Tibial nerve (tissue), 4 donors: ENCODE measurements around the gene CAMKMT. TPM values are rescaled to one million over a fixed set of nuclear protein-coding genes. Genes with fewer than 3 reads are reported as not detected.

ENCODE experiments used
- DNase-seq, 2 donors: peaks; one replicate each; pipeline ENCODE4 v3.0.0-alpha.2; 2019; ENCODE audit warnings: low spot score in 2 of 2
- H3K27ac ChIP-seq, 4 donors: fragments of 200-600 bp; sonication (generic) in 3 of 4; one replicate each; pipeline ENCODE4 v1.5.1; 2017 to 2019; ENCODE audit warnings: mild to moderate bottlenecking in 1 of 4
- H3K27me3 ChIP-seq, 2 donors: fragments of 200-600 bp; sonication (generic) in 1 of 2; one replicate each; pipeline versions ENCODE4 v1.5.1 to v1.6.0; 2017 to 2019
- H3K36me3 ChIP-seq, 3 donors: fragments of 200-600 bp; sonication (generic); one replicate each; pipeline ENCODE4 v1.5.1; 2018 to 2019
- H3K4me1 ChIP-seq, 4 donors: fragments of 200-600 bp; sonication (generic) in 3 of 4; one replicate each; pipeline ENCODE4 v1.5.1; 2017 to 2019
- H3K4me3 ChIP-seq, 4 donors: fragments of 200-600 bp; sonication (generic) in 3 of 4; one replicate each; pipeline ENCODE4 v1.5.1; 2017 to 2019; ENCODE audit warnings: mild to moderate bottlenecking in 1 of 4, moderate library complexity in 1 of 4
- H3K9me3 ChIP-seq, 4 donors: fragments of 200-600 bp; sonication (generic) in 3 of 4; one replicate each; pipeline ENCODE4 v1.5.1; 2017 to 2019
- EP300 ChIP-seq, 2 donors: sonication (generic); formaldehyde crosslinking; IDR thresholded peaks; one replicate each; pipeline ENCODE4 v1.6.1; 2017; ENCODE audit warnings: antibody characterized with exemption in 2 of 2, mild to moderate bottlenecking in 1 of 2
- POLR2A ChIP-seq, 2 donors: fragments of 450-650 bp; IDR thresholded peaks; one replicate each; pipeline ENCODE4 v1.6.1; 2017; ENCODE audit warnings: antibody characterized with exemption in 2 of 2, mild to moderate bottlenecking in 2 of 2, moderate library complexity in 2 of 2
- WGBS, 2 donors: methylation state at CpG; one replicate each; pipeline ENCODE4 v1.1.5; 2018; 5-methylcytosine and 5-hydroxymethylcytosine counted together
- total RNA-seq, 4 donors: library from RNA; depleted of rRNA; stranded (reverse); fragments of >200 nt; gene quantifications; one replicate each; pipeline ENCODE4 v1.1.0, GENCODE V29; 2016
- TF ChIP-seq, protein P1 (sequence below), 5 experiments: fragments of 200-600 bp in 3 of 5; fragments of 450-650 bp in 2 of 5; sonication (generic) in 3 of 5; IDR thresholded peaks; one replicate each; pipeline ENCODE4 v1.5.1; 2016 to 2019; ENCODE audit warnings: antibody characterized with exemption in 5 of 5, mild to moderate bottlenecking in 3 of 5, moderate library complexity in 2 of 5

Gene CAMKMT
- total RNA-seq, 4 donors from 2014 or later: 8.4 to 14.1 (median 9.7) TPM

DNA sequence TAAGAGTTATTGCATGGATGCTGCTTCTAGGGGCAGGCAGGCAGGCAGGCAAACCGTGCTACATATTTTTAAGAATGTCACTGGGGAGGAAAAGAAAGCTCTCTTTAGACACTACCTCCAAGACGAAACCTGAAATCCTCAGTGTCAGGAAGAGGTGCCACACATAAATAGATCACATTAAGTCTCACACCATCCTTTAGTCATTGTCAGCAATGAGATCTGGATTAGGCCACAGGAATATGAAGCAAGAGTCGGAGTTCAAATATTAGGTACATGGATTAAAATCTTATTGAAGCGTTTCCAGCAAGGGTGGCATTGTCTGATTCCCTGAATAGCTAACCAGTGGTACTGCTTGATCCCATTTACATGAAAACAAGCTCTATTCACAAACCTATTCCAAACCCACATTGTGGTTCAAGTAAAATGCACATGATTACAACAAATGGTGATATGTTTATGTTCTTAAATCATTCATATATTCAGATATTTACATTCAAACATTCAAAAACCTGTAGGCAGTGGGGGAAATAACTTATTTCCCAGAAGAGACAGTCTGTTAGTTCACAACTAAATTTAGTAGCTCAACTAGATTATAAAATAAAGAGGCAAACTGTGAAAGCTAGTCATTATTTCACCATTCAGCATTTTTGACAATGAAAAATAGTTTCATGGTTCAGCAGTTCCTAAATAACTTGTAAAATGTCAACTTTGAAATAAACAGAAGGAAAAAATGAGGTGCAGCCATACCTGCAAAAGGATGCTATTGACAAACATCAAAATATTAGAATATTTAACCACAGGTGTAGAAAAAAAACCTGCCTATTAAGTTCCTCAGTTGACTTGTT lies 384.4 kb downstream of the CAMKMT start:
- Histone ChIP-seq H3K27me3 (no peaks in the 10 kb centered on the region), H3K4me1 (peaks cover 0 to 17% (median 0%) of the 10 kb centered on the region in 4 donors), H3K9me3 (no peaks in the 10 kb centered on the region), H3K27ac (no peak overlapping the region), H3K36me3 (peaks cover 0 to 7% (median 0%) of the 10 kb centered on the region in 3 donors), H3K4me3 (no peak overlapping the region)
- no peak for DNase-seq
- TF ChIP-seq EP300 (IDR thresholded peaks at IDR 0.05) (no peak), POLR2A (IDR thresholded peaks at IDR 0.05) (no peak)
- TF ChIP-seq, protein P1, sequence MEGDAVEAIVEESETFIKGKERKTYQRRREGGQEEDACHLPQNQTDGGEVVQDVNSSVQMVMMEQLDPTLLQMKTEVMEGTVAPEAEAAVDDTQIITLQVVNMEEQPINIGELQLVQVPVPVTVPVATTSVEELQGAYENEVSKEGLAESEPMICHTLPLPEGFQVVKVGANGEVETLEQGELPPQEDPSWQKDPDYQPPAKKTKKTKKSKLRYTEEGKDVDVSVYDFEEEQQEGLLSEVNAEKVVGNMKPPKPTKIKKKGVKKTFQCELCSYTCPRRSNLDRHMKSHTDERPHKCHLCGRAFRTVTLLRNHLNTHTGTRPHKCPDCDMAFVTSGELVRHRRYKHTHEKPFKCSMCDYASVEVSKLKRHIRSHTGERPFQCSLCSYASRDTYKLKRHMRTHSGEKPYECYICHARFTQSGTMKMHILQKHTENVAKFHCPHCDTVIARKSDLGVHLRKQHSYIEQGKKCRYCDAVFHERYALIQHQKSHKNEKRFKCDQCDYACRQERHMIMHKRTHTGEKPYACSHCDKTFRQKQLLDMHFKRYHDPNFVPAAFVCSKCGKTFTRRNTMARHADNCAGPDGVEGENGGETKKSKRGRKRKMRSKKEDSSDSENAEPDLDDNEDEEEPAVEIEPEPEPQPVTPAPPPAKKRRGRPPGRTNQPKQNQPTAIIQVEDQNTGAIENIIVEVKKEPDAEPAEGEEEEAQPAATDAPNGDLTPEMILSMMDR (IDR thresholded peaks at IDR 0.05): no peak
- 46 to 54% methylated on average over 4 of the region's 4 CpGs for WGBS, 2 donors

DNA sequence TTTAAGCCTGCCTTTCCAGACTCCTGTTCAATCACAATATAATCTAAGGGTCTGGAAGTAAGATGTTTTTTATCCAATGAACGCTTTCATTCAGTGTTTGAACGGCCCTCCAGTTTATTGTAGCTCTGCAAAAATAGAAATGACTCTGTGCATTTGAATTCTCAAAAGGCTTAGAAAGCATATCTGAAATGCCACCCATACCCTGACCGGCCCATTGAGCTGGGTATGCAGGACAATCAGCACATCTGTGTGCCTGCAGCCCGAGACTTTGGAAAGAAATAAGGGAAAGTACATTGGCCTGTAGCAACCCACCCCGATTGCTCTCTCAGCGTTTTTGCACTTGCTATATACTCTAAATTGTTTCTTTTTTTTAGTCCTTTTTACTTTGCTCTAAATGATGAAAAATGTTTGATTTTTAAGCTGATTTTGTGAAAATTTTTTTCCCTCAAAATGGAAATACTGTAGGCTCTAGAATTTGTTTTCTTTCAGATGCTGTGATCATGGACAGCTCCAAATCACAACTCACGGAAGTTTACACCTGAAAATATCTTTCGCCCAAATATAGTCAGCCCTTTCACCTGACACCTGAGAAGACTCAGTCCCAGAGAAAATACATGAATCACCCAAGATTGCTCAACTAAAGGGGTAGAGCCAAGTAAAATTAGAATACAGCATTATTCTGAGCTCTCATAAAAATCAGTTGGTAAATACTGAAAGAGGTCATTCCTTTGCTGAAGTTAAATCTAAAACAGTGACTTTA lies 385.3 kb downstream of the CAMKMT start:
- no peak for DNase-seq
- H3K4me3 ChIP-seq: no peak overlapping the region
- 56 to 61% methylated on average over 8 of the region's 8 CpGs for WGBS, 2 donors
- no peaks in the 10 kb centered on the region for H3K27me3 ChIP-seq
- TF ChIP-seq EP300 (IDR thresholded peaks at IDR 0.05) (no peak), POLR2A (IDR thresholded peaks at IDR 0.05) (no peak)
- TF ChIP-seq, protein P1 (IDR thresholded peaks at IDR 0.05): no peak
- no peaks in the 10 kb centered on the region for H3K9me3 ChIP-seq
- peaks cover 0 to 7% (median 0%) of the 10 kb centered on the region in 3 donors for H3K36me3 ChIP-seq
- no peak overlapping the region for H3K27ac ChIP-seq
- H3K4me1 ChIP-seq: peaks cover 0 to 17% (median 0%) of the 10 kb centered on the region in 4 donors

GRCh38 chr2:44747794-44748193 lies 386.0 kb downstream of the CAMKMT start:
- Histone ChIP-seq H3K27me3 (no peaks in the 10 kb centered on the region), H3K27ac (no peak overlapping the region), H3K4me3 (no peak overlapping the region), H3K36me3 (peaks cover 0 to 7% (median 0%) of the 10 kb centered on the region in 3 donors), H3K4me1 (peaks cover 0 to 17% (median 0%) of the 10 kb centered on the region in 4 donors), H3K9me3 (no peaks in the 10 kb centered on the region)
- TF ChIP-seq, protein P1 (IDR thresholded peaks at IDR 0.05): no peak
- no peak for DNase-seq

- DNase-seq: no peak
- 82 to 88% methylated on average over 8 of the region's 8 CpGs for WGBS, 2 donors
- Histone ChIP-seq H3K4me3 (no peak overlapping the region), H3K27ac (no peak overlapping the region), H3K27me3 (no peaks in the 10 kb centered on the region), H3K36me3 (peaks cover 0 to 7% (median 0%) of the 10 kb centered on the region in 3 donors), H3K9me3 (no peaks in the 10 kb centered on the region), H3K4me1 (no peaks in the 10 kb centered on the region)
- TF ChIP-seq EP300 (IDR thresholded peaks at IDR 0.05) (no peak), POLR2A (IDR thresholded peaks at IDR 0.05) (no peak)
- TF ChIP-seq, protein P1 (IDR thresholded peaks at IDR 0.05): no peak
These were observed 390.2 kb downstream of the CAMKMT start for GRCh38 chr2:44751754-44752479.
